H1 (cell line): ENCODE data around the gene ARHGAP24. TPM values are rescaled to one million over a fixed set of nuclear protein-coding genes. Genes with fewer than 3 reads are reported as not detected.

Experiments
- CEBPB ChIP-seq: IDR thresholded peaks from 2 replicates; pipeline ENCODE4 v1.6.1; 2012; ENCODE audit warnings: low read depth, low read length
- CHD2 ChIP-seq: IDR thresholded peaks from 2 replicates; pipeline ENCODE4 v1.6.1; 2012; ENCODE audit warnings: low read length, improper control_type of control experiment
- CHD7 ChIP-seq: fragments of 300-600 bp; sonication (generic); IDR thresholded peaks from 2 replicates; pipeline ENCODE4 v1.7.1; 2012; ENCODE audit warnings: low read length, moderate library complexity, mild to moderate bottlenecking, inconsistent platforms; ENCODE audit not compliant: insufficient replicate concordance
- EZH2 ChIP-seq: fragments of 200-600 bp; sonication (generic); IDR thresholded peaks from 2 replicates; pipeline ENCODE4 v1.7.1; 2012; ENCODE audit warnings: low read depth, mild to moderate bottlenecking, moderate library complexity, low read length, inconsistent platforms; ENCODE audit not compliant: severe bottlenecking
- FOSL1 ChIP-seq: IDR thresholded peaks from 2 replicates; pipeline ENCODE4 v1.6.1; 2011; ENCODE audit warnings: mild to moderate bottlenecking, low read depth, low read length, moderate library complexity; ENCODE audit not compliant: insufficient read depth
- JUND ChIP-seq: IDR thresholded peaks from 2 replicates; pipeline ENCODE4 v1.6.1; 2011; ENCODE audit warnings: mild to moderate bottlenecking, improper control_type of control experiment, low read length
- KDM1A ChIP-seq: fragments of 200-600, 300-600 bp; sonication (generic); IDR thresholded peaks from 2 replicates; pipeline ENCODE4 v1.7.1; 2016; ENCODE audit warnings: mild to moderate bottlenecking, low read length, borderline replicate concordance
- KDM5A ChIP-seq: fragments of 200-600 bp; IDR thresholded peaks from 2 replicates; pipeline ENCODE4 v1.7.1; 2012; ENCODE audit warnings: mild to moderate bottlenecking, low read length, inconsistent platforms, mixed read lengths
- SAP30 ChIP-seq: fragments of 300-600 bp; sonication (generic); IDR thresholded peaks from 2 replicates; pipeline ENCODE4 v1.7.1; 2012; ENCODE audit warnings: low read length, moderate library complexity, mild to moderate bottlenecking, inconsistent platforms; ENCODE audit not compliant: insufficient read depth, insufficient replicate concordance
- TCF12 ChIP-seq: IDR thresholded peaks from 2 replicates; pipeline ENCODE4 v1.6.1; 2011; ENCODE audit warnings: low read depth, mild to moderate bottlenecking, low read length
- polyA plus RNA-seq, 7 experiments: library from polyadenylated mRNA; depleted of rRNA in 3 of 7; stranded (reverse) in 5 of 7; unstranded in 2 of 7; fragments of >200 nt in 5 of 7; fragments of 200-250 nt in 2 of 7; gene quantifications; 1 replicate in 5 of 7; 2 replicates in 1 of 7; 4 replicates in 1 of 7; pipeline versions ENCODE4 v1.2.1 to v1.2.3, GENCODE V29; 2011 to 2013; ENCODE audit warnings: missing spikeins in 2 of 7, mixed read lengths in 2 of 7
- total RNA-seq: library from RNA; stranded (reverse); fragmentation: NEBNext Ultra II Directional; extraction: Animal tissue kit (Norgen Biotek cat#: 25700); gene quantifications from 2 replicates; pipeline ENCODE4 v1.2.1, GENCODE V29; 2021

ARHGAP24 gene
- total and polyA plus RNA-seq, 2 of the 8 experiments (the other 6 are each of a cell fraction or from before 2014, with no cell fraction given) = 0.08 to 0.50 TPM

GRCh38 chr4:85557016-85557901, 82.3 kb downstream of the ARHGAP24 start (continued):
- TF ChIP-seq CHD7 (no peak), CHD2 (no peak), KDM1A (no peak), CEBPB (no peak), KDM5A (no peak), SAP30 (no peak), TCF12 (no peak), EZH2 (no peak), JUND (no peak), FOSL1 (no peak)
